Hematopoietic multipotent progenitor cell treated with erythropoietin and hydrocortisone succinate and interleukin-3 and kit ligand, for 17 days (in vitro differentiated cells): ENCODE data around the gene RDH12.

Experiments used
- DNase-seq: peaks from one replicate; pipeline ENCODE4 v3.0.0-alpha.2; 2015; ENCODE audit warnings: low spot score

Gene RDH12

GRCh38 chr14:67749341-67750084 is 47.8 kb downstream of the RDH12 start:
- DNase-seq: no peak

DNA sequence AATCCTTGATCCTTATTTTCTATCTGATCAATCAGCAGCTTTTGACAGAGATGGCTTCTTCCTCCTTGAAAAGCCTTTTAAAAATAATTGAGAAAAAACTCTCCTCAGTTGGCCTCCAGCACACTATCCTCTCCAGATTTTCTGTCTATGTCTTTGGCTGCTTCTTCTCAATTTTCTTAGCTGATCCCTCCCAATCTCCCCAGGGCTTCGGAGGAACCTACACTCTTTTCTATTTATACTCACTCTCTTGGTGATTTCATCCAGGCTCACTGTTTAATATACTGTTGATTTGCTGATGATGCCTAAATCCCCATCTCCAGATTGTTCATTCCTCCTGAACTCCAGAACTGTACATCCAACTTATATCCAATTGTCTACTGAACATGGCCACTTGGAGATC is 54.8 kb downstream of the RDH12 start:
- no peak for DNase-seq

DNA sequence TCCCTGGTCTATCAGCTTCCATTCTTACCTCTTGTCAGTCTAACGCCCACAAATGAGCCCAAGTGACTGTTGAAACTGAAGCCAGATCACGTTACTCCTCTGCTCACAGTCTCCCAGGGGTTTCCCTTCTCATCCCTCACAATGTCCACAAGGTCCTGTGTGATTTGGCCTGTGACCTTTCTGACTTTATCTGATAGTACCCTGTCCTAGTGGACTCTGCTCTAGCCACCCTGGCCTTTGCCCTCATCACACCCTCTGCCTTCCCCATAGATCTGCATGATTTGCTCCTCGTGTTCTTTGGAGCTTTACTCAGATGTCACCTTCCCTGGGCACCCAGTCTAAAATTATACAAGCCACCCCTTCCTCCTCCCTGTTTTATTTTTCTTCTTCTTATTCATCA is 55.5 kb downstream of the RDH12 start:
- no peak for DNase-seq

DNA sequence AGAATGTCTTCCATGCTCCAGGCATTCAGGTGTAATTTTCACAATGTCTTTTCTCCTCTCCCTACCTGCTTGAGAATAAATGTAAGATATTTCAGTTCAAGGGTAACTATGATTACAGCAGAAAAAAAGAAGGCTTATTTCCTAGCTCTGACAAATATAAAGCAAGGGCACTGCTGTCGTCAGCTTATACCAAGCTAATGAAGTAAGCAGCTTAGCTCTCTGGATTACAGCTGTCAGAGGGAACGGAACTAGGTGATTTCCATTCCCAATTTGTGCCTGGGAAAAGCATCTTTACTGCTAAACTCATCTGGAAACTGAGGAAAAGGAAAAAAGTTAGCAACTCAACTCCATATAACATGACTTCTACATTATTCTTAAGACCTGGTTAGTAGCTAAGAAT is 58.2 kb downstream of the RDH12 start:
- DNase-seq: no peak

DNA sequence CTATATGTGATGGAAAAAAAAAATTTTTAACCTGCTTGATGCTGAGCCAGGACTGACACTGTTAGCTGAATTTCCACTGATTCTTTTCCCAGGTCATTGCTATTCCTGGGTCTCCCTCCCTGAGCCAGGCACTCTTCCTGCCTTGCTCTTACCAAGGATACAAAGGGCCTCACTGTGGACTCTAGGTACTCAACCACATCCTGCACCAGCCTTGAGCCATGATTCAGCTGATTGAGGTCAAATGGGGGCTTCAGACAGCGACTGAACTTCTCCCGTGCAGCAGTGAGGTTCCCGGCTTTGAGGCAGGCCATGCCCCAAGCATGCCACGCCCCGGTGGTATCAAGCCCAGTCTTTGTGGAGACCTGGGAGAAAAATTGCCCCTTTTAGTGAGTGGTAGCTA is 60.4 kb downstream of the RDH12 start:
- DNase-seq: no peak

DNA sequence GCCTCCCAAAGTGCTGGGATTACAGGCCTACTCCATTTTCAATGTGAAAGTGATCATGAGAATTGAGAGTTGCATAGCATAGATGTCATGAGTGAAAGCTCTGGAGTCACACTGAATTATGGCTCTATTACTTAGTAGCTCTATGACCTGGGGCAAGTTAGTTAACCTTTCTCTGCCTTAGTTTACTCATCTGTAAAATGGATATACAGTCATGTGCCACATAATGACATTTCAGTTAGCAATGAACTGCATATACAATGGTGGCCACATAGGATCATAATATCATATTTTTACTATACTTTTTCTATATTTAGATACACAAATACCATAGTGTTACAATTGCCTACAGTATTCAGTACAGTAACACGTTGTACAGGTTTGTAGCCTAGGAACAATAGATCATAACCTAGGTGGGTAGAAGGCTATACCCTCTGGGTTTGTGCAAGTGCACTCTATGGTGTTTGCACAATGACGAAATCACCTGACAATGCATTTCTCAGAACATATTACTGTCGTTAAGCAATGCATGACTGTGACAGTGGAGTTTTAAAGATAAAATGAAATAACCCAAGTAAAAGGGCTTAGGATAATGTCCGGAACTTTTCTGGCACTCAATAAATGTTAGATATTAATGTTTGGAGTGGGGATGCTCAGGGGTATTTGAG is 61.6 kb downstream of the RDH12 start:
- no peak for DNase-seq

DNA sequence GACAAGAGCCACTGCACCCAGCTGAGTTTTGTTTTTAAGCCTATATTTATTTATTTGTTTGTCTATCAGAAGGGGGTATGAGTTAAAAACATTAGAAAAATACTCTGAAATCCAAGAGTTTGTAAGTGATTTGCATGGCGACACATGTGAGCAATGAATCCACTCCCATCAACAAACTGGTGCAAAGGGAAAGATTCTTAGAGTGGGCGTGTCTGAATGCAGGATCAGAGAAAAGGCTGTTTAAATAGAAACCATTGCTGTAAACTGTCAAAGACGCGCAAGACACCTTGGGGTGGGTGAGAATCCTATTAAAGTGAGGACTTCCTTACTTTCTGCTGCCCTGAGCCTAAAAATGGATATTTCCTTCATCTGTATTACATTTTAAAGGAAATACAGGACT is 62.8 kb downstream of the RDH12 start:
- DNase-seq: no peak

GRCh38 chr14:67765192-67765834 is 63.6 kb downstream of the RDH12 start:
- DNase-seq: no peak

GRCh38 chr14:67766035-67766680 is 64.5 kb downstream of the RDH12 start:
- DNase-seq: no peak

- no peak for DNase-seq
Measured at GRCh38 chr14:67768219-67768618, 66.5 kb downstream of the RDH12 start.

- DNase-seq: no peak
Measured at GRCh38 chr14:67773844-67774377, 72.2 kb downstream of the RDH12 start.

GRCh38 chr14:67776653-67777322 is 75.1 kb downstream of the RDH12 start:
- no peak for DNase-seq

DNA sequence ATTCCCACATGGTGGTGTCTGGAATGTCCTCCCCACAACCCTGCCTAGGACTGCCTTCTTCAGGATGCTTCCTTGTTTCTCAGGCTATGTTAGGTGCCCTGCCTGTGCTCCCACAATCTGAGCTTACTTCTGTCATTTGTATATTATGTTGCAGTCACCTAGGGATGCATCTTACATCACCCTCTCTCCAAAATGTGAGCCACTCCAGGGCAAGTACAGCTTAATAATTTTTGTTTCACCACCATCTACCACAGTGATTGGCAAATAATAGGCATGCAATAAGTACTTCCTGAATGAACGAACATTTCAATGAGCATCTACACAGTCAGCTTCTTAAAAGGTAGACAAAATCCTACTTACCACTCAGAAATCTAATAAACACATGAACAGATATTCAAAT is 77.1 kb downstream of the RDH12 start:
- DNase-seq: no peak

DNA sequence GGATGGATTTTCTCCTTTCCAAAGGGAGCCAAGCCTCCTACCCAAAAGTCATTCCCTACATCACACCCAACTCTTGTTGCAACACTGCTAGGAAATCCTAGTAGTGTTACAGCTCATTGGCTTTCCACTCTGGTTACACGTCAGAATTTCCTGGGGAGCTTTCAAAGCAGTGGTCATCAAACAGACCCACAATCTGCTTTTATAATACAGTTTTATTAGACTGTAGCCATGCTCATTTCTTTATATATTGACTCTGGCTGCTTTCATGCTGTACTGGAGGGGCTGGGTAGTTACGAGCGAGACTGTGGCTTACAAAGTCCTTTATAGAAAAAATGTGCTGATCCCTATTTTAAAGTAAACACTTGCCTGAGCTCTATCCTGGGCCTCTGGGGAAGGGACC is 80.4 kb downstream of the RDH12 start:
- no peak for DNase-seq
